ENCODE data around the gene UCKL1.

DNA sequence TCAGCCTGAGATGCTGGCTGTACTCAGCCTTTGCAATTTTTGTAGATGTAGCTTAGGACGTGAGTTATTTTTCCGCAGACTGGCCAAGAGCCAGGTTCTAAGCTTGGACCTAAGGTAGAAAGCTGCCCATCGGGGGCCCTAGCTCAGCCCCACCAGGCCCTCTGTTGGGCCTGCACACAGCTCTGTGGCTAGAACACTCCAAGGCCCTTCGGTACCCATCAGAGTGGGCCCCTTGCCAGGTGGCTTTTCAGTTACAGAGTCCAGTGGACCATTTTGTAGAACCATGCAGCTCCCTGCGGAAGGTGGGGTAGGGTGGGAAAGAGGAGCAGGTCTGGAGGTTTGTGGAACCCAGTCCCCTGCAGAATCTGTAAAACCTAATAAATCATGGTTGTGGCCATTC is 22.6 kb downstream of the UCKL1 start:
- TF ChIP-seq CTCF (IDR thresholded peaks at IDR 0.05) (no peak), EZH2phosphoT487 (IDR thresholded peaks at IDR 0.05) (no peak)

All from neural progenitor cell (in vitro differentiated cells).